Mammary epithelial cell (primary cell): ENCODE results near the gene CPNE5.

Experiments
- CTCF ChIP-seq, 2 donors: IDR thresholded peaks in 1 of 2; conservative IDR thresholded peaks in 1 of 2; 2 replicates each; pipeline ENCODE4 v1.5.1; 2011 to 2012; ENCODE audit warnings: inconsistent platforms in 2 of 2, low read length in 2 of 2, mild to moderate bottlenecking in 2 of 2, control low read depth in 1 of 2, low read depth in 1 of 2; ENCODE audit not compliant: insufficient read depth in 1 of 2; ENCODE audit errors: extremely low read depth in 1 of 2
- EZH2 ChIP-seq: IDR thresholded peaks from 2 replicates; pipeline ENCODE4 v1.6.1; 2012; ENCODE audit warnings: low read length, inconsistent platforms, borderline replicate concordance

GRCh38 chr6:36851149-36851614 is 11.9 kb upstream of the CPNE5 start:
- peak; percentile 83 to 85 for TF ChIP-seq CTCF (conservative IDR thresholded peaks at IDR 0.05 in 1 of 2, IDR thresholded peaks at IDR 0.05 in 1 of 2; ENCODE audit: extremely low read depth in 1 of 2, insufficient read depth in 1 of 2, low read depth in 1 of 2, low read length in 2 of 2)
- TF ChIP-seq EZH2, result no peak
